CD4-positive, alpha-beta T cell treated with Interleukin-15 for 4 hours (primary cell): ENCODE data around the gene VSTM4.

Experiments used
- DNase-seq: peaks from one replicate; pipeline ENCODE4 v3.0.0-alpha.2; 2020; ENCODE audit warnings: low spot score

The VSTM4 gene

GRCh38 chr10:49141541-49142332 is 26.4 kb upstream of the VSTM4 start:
- no peak for DNase-seq

GRCh38 chr10:49140304-49141177 is 25.2 kb upstream of the VSTM4 start:
- no peak for DNase-seq

DNA sequence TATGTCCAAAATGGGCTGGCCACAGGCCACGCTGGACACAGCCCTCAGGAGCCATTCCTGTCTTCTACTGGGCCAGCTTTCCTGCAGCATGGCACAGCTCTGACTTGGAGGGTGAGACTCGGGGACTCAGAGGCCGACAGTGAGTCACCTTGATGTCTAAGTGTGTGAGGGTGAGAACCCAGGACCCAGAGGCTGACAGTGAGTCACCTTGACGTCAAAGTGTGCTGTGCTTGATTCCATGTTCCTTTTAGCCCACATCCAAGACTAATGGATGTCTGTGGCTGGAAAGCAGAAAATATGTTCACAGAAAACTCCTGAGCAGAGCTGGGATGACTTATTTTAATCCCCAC is 24.5 kb upstream of the VSTM4 start:
- DNase-seq, result no peak

GRCh38 chr10:49139028-49139845 is 23.9 kb upstream of the VSTM4 start:
- DNase-seq, result no peak

- DNase-seq, result no peak
Measured at GRCh38 chr10:49138361-49138891, 23.1 kb upstream of the VSTM4 start.

DNA sequence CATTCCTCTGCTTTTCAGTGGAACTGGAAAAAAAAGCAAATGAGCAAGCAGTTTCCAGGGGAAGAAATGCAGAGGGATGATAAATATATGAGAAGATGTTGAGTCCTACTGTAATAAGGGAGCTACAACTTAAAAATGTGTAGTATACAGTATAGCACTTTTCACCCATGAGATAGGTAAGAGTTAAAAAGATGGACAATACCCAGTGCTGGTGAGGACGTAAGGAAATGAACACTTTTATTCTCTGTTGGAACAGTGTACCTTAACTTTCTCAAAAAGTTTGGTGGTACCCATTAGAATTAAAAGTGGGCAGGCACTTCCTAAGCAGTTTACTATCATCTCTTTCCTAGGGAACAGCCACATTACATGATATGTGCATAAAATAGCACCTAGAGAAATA is 21.2 kb upstream of the VSTM4 start:
- no peak for DNase-seq

GRCh38 chr10:49135575-49136313 is 20.4 kb upstream of the VSTM4 start:
- no peak for DNase-seq

DNA sequence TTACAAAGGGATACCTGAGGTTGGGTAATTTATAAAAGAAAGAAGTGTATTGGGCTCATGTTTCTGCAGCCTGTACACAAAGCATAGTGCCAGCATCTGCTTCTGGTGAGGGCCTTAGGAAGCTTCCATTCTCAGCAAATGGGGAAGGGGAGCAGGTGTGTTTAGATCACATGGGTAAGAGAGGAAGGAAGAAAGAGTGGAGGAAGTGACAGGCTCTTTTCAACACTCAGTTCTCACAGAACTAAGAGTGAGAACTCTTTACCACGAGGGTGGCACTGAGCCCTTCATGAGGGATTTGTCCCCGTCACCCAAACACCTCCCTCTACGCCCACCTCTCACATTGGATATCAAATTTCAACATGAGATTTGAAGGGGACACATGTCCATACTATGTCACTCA is 19.0 kb upstream of the VSTM4 start:
- DNase-seq, result no peak

GRCh38 chr10:49133706-49134248 is 18.5 kb upstream of the VSTM4 start, which contains the start of gene FAM170B:
FAM170B (minus strand) TSS chr10:49134021; CDS start chr10:49133918, 103 bp downstream.
- DNase-seq, result no peak

DNA sequence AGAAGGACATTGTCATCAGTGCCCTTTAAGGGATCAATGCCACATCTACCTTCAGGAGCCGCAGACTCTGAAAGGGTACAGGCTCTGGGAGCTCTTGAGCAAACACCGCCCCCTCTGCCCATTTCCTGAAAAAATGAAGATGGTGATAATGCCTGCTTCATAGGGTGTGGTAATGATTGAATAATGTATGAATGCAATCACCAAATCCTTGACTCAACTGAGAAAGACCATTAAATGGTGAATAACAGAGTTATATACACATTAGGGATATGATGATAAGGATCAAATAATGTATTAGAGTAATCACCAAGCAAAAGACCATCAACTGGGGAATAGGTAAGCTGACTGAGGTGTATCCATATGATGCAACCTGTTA is 17.0 kb upstream of the VSTM4 start:
- DNase-seq, result no peak

GRCh38 chr10:49131507-49132361 is 16.4 kb upstream of the VSTM4 start:
- DNase-seq, result no peak

DNA sequence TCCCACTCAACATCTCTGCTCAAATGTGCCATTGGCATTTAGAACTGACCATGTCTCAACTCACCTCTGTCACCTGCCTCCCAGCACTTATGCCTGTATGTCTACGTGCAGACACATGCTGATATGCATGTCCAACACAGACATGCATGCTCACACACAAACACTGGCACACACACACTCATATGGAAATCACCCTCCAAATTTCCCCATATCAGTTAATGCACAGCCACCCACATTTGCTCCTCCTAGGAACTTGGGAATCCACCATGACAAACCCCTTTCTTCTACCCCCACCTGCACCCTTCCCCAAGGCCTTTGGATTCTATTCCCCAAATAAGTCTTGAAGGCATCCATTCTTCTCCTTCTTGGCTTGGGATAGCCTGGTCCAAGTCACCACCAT is 14.1 kb upstream of the VSTM4 start:
- no peak for DNase-seq

GRCh38 chr10:49128854-49129253 is 13.5 kb upstream of the VSTM4 start:
- no peak for DNase-seq

DNA sequence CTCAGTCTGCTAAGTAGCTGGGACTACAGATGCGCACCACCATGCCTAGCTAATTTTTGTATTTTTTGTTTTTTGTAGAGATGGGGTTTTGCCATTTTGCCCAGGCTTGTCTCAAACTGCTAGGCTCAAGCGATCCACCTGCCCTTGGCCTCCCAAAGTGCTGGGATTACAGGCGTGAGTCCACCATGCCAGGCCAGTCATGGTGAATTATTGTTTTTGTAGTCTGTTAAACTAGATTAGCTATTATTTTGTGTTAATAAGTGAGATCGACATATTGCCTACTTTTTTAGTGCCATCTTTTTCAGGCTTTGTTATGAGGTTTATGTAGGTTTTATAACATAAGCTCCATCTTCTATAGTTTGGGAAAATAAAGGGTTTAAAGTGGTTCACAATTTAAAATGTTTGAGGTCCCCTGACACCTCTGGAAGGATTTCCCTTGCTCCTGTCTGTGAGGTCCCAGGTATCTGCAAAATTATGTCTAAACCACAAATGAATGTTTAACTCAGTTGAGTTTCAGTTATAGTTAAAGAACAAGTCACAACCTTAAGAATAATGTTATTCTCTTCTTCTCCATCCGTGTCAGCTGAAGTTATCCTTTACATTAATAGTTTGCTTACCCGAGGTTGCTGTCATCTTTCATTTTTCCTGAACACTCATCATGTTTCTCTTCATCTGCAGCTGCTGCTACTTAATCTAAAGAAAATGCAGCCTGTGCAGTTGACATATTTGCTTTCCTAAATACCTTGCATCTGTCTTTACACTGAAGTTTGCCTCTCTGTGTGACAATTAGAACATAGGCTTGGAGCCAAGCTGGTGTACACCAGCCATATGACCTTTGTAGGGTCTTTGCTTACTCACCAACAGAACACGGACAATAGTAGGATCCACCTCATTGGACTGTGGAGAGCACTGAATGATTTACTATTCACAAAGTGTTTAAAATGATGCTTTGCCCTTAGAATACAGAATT is 8.9 kb upstream of the VSTM4 start:
- no peak for DNase-seq

DNA sequence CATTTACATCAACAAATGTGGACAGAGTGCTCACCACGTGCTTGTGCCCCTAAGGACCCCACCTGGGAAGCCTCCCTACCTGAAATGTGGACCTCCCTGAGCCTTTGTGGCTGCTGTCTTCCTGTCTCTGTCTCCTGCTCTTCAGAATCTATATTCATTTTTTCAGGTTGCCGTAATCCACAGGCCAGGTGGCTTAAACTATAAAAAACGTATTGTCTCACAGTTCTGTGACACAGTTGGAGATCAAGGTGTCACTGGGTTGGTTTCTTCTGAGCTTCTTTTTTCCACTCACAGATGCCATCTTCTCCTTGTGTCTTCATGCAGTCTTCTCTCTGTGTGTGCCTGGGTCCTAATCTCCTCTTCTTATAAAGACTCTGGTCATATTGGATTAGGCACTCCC is 5.6 kb upstream of the VSTM4 start:
- DNase-seq, result no peak

DNA sequence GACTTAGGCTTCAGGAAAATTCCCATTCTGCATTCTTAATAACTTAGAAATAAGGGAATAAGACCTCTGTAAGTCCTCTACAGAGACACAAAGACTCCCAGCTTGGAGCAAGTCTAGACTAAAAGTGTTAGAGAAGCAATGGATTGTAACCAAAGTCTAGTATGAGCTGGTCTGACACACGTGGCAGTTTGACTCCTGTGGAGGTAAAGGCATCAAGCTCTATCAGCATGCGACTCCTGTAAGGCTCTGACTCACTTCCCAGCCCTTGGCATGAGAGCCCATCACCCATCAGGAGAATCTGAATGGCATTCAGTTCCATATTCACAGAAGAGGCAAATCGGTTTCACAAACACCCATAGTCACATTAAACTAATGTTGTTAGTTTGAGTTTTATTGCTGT is 4.4 kb upstream of the VSTM4 start:
- DNase-seq, result no peak

DNA sequence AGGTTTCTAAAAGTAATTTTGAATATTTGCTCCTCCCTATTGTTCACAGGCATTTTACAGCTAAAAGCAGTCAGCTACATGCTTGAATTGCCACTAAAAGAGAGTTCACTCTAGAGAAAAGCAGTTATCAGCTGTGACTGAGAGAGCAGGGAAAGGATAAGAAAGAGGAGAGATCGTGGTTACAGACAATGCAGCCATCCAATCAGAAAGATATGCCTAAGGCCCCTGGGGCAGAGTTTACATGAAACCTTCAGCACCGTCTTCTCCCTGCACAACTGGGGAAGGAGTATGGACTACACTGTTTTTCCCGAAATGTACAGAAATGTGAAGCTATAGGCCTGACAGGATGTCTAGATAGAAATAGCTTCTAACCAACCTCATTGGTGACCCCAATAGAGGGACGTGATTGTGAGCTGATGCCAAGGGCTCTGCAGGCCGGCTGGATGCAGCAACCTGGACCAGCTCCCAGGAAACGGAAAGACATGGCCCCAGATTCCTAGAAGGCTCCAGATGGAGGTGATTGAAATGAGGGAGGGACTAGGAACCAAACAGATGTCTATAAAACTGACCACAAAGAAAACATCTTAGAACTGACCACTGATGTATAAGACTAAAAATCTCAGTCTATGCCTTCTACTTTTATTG is 3.2 kb upstream of the VSTM4 start:
- no peak for DNase-seq

DNA sequence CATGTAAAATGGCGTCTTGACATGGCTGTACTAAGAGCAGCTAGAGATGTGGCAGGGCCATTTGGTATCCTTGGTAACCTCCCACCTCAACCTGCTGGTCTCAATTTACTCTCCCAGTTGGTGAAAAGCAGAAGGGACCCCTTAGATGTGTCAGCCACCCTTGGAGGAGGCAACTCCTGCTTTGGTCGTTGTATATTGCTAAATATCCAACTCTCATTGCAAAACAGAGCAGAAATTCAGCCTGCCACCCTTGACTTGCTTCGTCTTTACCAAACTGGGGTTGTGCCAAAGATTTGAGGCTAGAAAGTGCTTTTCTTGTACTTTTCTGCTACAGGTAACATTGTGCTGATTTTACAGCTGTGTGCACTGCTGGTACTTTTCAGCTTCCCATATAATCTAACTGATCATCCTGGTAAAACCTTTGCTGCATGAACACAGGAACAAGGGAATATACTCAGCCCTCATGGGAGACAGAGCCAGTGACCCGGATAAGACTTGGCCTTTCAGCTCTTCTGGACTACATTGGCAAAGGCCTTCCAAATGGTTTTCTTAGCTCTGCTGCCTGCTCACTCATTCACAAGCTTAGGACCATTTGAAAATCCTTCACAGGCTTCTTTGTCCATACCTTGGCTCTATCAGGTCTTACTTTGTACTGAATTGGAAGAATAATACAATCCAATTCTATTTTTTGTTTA is 2.2 kb upstream of the VSTM4 start:
- DNase-seq, result no peak
